Measurements from ENCODE around the gene SRSF10.

- no peak for TF ChIP-seq EZH2 (IDR thresholded peaks at IDR 0.05; ENCODE audit: insufficient read depth, poor library complexity, severe bottlenecking)
- TF ChIP-seq EZH2phosphoT487 (IDR thresholded peaks at IDR 0.05; ENCODE audit: insufficient read depth, low read depth): no peak
Measured at GRCh38 chr1:24002695-24003094, 22.6 kb upstream of the SRSF10 start.

All from GM23248 (cell line).